Immature natural killer cell (primary cell): ENCODE measurements around the gene NOP10. TPM values are rescaled to one million over a fixed set of nuclear protein-coding genes. Genes with fewer than 3 reads are reported as not detected.
"Not testable (repeated sequence)": the region's sequence is repeated elsewhere in the genome, so short reads cannot be mapped to it uniquely, and the experiment has no call there.

ENCODE experiments used
- DNase-seq, 3 donors: peaks; one replicate each; pipeline ENCODE4 v3.0.0; 2022; ENCODE audit warnings: mixed read lengths in 1 of 3
- H3K27ac Mint-ChIP-seq, 6 donors: one replicate each; pipeline ENCODE4 v1.8.0; 2020; ENCODE audit warnings: mixed read lengths in 6 of 6, mild to moderate bottlenecking in 5 of 6, inconsistent platforms in 4 of 6, moderate library complexity in 3 of 6
- H3K27me3 Mint-ChIP-seq, 3 donors: one replicate each; pipeline ENCODE4 v1.8.0; 2020 to 2021; ENCODE audit warnings: low read depth in 3 of 3, mild to moderate bottlenecking in 3 of 3, mixed read lengths in 3 of 3, moderate library complexity in 3 of 3, inconsistent platforms in 1 of 3
- H3K36me3 Mint-ChIP-seq, 3 donors: one replicate each; pipeline ENCODE4 v1.8.0; 2020; ENCODE audit warnings: mixed read lengths in 3 of 3, inconsistent platforms in 2 of 3, mild to moderate bottlenecking in 2 of 3
- H3K4me1 Mint-ChIP-seq, 2 donors: one replicate each; pipeline ENCODE4 v1.8.0; 2020; ENCODE audit warnings: inconsistent platforms in 2 of 2, mild to moderate bottlenecking in 2 of 2, mixed read lengths in 2 of 2, moderate library complexity in 1 of 2
- H3K4me3 Mint-ChIP-seq, 5 donors: one replicate each; pipeline ENCODE4 v1.8.0; 2020; ENCODE audit warnings: mild to moderate bottlenecking in 5 of 5, mixed read lengths in 5 of 5, inconsistent platforms in 3 of 5, moderate library complexity in 3 of 5
- H3K9me3 Mint-ChIP-seq, 6 donors: one replicate each; pipeline ENCODE4 v1.8.0; 2020; ENCODE audit warnings: mild to moderate bottlenecking in 6 of 6, mixed read lengths in 6 of 6, inconsistent platforms in 4 of 6, moderate library complexity in 3 of 6
- polyA plus RNA-seq, 3 donors: library from polyadenylated mRNA; unstranded; fragments of 300-500 nt; fragmentation: Illumina TruSeq; gene quantifications; one replicate each; pipeline ENCODE4 v1.2.3, GENCODE V29; 2021

Gene NOP10
- polyA plus RNA-seq, 3 donors from 2014 or later, result 350 to 457 (median 379) TPM

GRCh38 chr15:34365836-34366235 lies 22.9 kb upstream of the NOP10 start:
- peak overlapping the region; percentile 90 to 94 (median 94) for H3K4me3 Mint-ChIP-seq
- peak overlapping the region; percentile 58 to 83 (median 67) for H3K27ac Mint-ChIP-seq
- H3K9me3 Mint-ChIP-seq, result no peaks in the 10 kb centered on the region
- H3K4me1 Mint-ChIP-seq, result peaks cover 29 to 38% of the 10 kb centered on the region in 2 donors
- H3K27me3 Mint-ChIP-seq, result peaks cover 2 to 4% (median 3%) of the 10 kb centered on the region in 3 donors
- peaks cover 3 to 11% (median 10%) of the 10 kb centered on the region in 3 donors for H3K36me3 Mint-ChIP-seq
- DNase-seq, result no peak

- DNase-seq, result no peak
- H3K4me1 Mint-ChIP-seq, result peaks cover 29 to 38% of the 10 kb centered on the region in 2 donors
- H3K27ac Mint-ChIP-seq, result peak overlapping the region; percentile 45 to 84 (median 78)
- H3K9me3 Mint-ChIP-seq, result no peaks in the 10 kb centered on the region
- H3K4me3 Mint-ChIP-seq, result peak overlapping the region; percentile 90 to 94 (median 94)
- peaks cover 2 to 4% (median 3%) of the 10 kb centered on the region in 3 donors for H3K27me3 Mint-ChIP-seq
- H3K36me3 Mint-ChIP-seq, result peaks cover 4 to 15% (median 11%) of the 10 kb centered on the region in 3 donors
These were observed 22.3 kb upstream of the NOP10 start for GRCh38 chr15:34365091-34365825.

- DNase-seq, result no peak
- H3K4me1 Mint-ChIP-seq, result peaks cover 29 to 32% of the 10 kb centered on the region in 2 donors
- no peak overlapping the region for H3K27ac Mint-ChIP-seq
- peak overlapping the region in 1 of 5 donors; percentile 30 for H3K4me3 Mint-ChIP-seq
- H3K27me3 Mint-ChIP-seq, result peaks cover 2 to 4% (median 3%) of the 10 kb centered on the region in 3 donors
- no peaks in the 10 kb centered on the region for H3K9me3 Mint-ChIP-seq
- peaks cover 4 to 20% (median 11%) of the 10 kb centered on the region in 3 donors for H3K36me3 Mint-ChIP-seq
These were observed 21.1 kb upstream of the NOP10 start for GRCh38 chr15:34364041-34364440.

GRCh38 chr15:34362047-34362773 lies 19.3 kb upstream of the NOP10 start:
- H3K4me1 Mint-ChIP-seq, result peaks cover 19 to 22% of the 10 kb centered on the region in 2 donors
- H3K9me3 Mint-ChIP-seq, result no peaks in the 10 kb centered on the region
- H3K4me3 Mint-ChIP-seq, result no peak overlapping the region
- H3K27me3 Mint-ChIP-seq, result peaks cover 2 to 4% (median 3%) of the 10 kb centered on the region in 3 donors
- peaks cover 15 to 27% (median 15%) of the 10 kb centered on the region in 3 donors for H3K36me3 Mint-ChIP-seq
- peak overlapping the region in 2 of 6 donors; percentile 16 to 41 for H3K27ac Mint-ChIP-seq
- no peak for DNase-seq

GRCh38 chr15:34361278-34361677 lies 18.3 kb upstream of the NOP10 start:
- Mint-ChIP-seq H3K36me3 (peaks cover 15 to 32% (median 16%) of the 10 kb centered on the region in 3 donors), H3K27ac (no peak overlapping the region), H3K4me1 (peaks cover 18 to 19% of the 10 kb centered on the region in 2 donors), H3K27me3 (peaks cover 0 to 2% (median 2%) of the 10 kb centered on the region in 3 donors), H3K9me3 (no peaks in the 10 kb centered on the region), H3K4me3 (no peak overlapping the region)
- DNase-seq, result no peak

- no peak overlapping the region for H3K4me3 Mint-ChIP-seq
- peaks cover 16 to 34% (median 18%) of the 10 kb centered on the region in 3 donors for H3K36me3 Mint-ChIP-seq
- H3K27ac Mint-ChIP-seq, result no peak overlapping the region
- peaks cover 8 to 9% of the 10 kb centered on the region in 2 donors for H3K4me1 Mint-ChIP-seq
- H3K9me3 Mint-ChIP-seq, result no peaks in the 10 kb centered on the region
- no peak for DNase-seq
- H3K27me3 Mint-ChIP-seq, result peaks cover 0 to 2% (median 0%) of the 10 kb centered on the region in 3 donors
These were observed 17.4 kb upstream of the NOP10 start for GRCh38 chr15:34360298-34360697.

- no peaks in the 10 kb centered on the region for H3K9me3 Mint-ChIP-seq
- H3K27ac Mint-ChIP-seq, result no peak overlapping the region
- no peaks in the 10 kb centered on the region for H3K4me1 Mint-ChIP-seq
- DNase-seq, result no peak
- H3K36me3 Mint-ChIP-seq, result peaks cover 16 to 41% (median 26%) of the 10 kb centered on the region in 3 donors
- H3K4me3 Mint-ChIP-seq, result no peak overlapping the region
- peaks cover 0 to 2% (median 0%) of the 10 kb centered on the region in 3 donors for H3K27me3 Mint-ChIP-seq
These were observed 16.5 kb upstream of the NOP10 start for GRCh38 chr15:34359416-34359815.

- Mint-ChIP-seq H3K27ac (peak overlapping the region in 1 of 6 donors; percentile 46), H3K36me3 (peaks cover 16 to 41% (median 26%) of the 10 kb centered on the region in 3 donors), H3K4me3 (no peak overlapping the region), H3K9me3 (no peaks in the 10 kb centered on the region), H3K4me1 (no peaks in the 10 kb centered on the region), H3K27me3 (peaks cover 0 to 2% (median 0%) of the 10 kb centered on the region in 3 donors)
- no peak for DNase-seq
These were observed 16.0 kb upstream of the NOP10 start for GRCh38 chr15:34358948-34359347.

GRCh38 chr15:34358367-34358766 lies 15.4 kb upstream of the NOP10 start:
- H3K27me3 Mint-ChIP-seq, result no peaks in the 10 kb centered on the region
- H3K36me3 Mint-ChIP-seq, result peaks cover 16 to 41% (median 26%) of the 10 kb centered on the region in 3 donors
- H3K27ac Mint-ChIP-seq, result no peak overlapping the region
- no peaks in the 10 kb centered on the region for H3K4me1 Mint-ChIP-seq
- no peaks in the 10 kb centered on the region for H3K9me3 Mint-ChIP-seq
- no peak overlapping the region for H3K4me3 Mint-ChIP-seq
- DNase-seq, result no peak

- DNase-seq, result no peak
- H3K9me3 Mint-ChIP-seq, result no peaks in the 10 kb centered on the region
- peak overlapping the region in 1 of 6 donors; percentile 49 for H3K27ac Mint-ChIP-seq
- no peaks in the 10 kb centered on the region for H3K4me1 Mint-ChIP-seq
- H3K27me3 Mint-ChIP-seq, result no peaks in the 10 kb centered on the region
- no peak overlapping the region for H3K4me3 Mint-ChIP-seq
- H3K36me3 Mint-ChIP-seq, result peaks cover 16 to 36% (median 22%) of the 10 kb centered on the region in 3 donors
These were observed 14.7 kb upstream of the NOP10 start for GRCh38 chr15:34357653-34358052.

GRCh38 chr15:34355241-34355640 lies 12.3 kb upstream of the NOP10 start:
- H3K4me1 Mint-ChIP-seq, result no peaks in the 10 kb centered on the region
- no peak for DNase-seq
- no peaks in the 10 kb centered on the region for H3K9me3 Mint-ChIP-seq
- H3K27me3 Mint-ChIP-seq, result no peaks in the 10 kb centered on the region
- no peak overlapping the region for H3K27ac Mint-ChIP-seq
- no peak overlapping the region for H3K4me3 Mint-ChIP-seq
- peaks cover 12 to 26% (median 15%) of the 10 kb centered on the region in 3 donors for H3K36me3 Mint-ChIP-seq

GRCh38 chr15:34354286-34354685 lies 11.3 kb upstream of the NOP10 start:
- DNase-seq, result no peak
- H3K27me3 Mint-ChIP-seq, result peaks cover 0 to 2% (median 2%) of the 10 kb centered on the region in 3 donors
- no peak overlapping the region for H3K4me3 Mint-ChIP-seq
- H3K27ac Mint-ChIP-seq, result no peak overlapping the region
- H3K36me3 Mint-ChIP-seq, result peaks cover 12 to 23% (median 15%) of the 10 kb centered on the region in 3 donors
- no peaks in the 10 kb centered on the region for H3K9me3 Mint-ChIP-seq
- no peaks in the 10 kb centered on the region for H3K4me1 Mint-ChIP-seq

- Mint-ChIP-seq H3K36me3 (peaks cover 11 to 18% (median 15%) of the 10 kb centered on the region in 3 donors), H3K9me3 (no peaks in the 10 kb centered on the region), H3K27me3 (peaks cover 0 to 2% (median 2%) of the 10 kb centered on the region in 3 donors), H3K27ac (no peak overlapping the region), H3K4me3 (no peak overlapping the region), H3K4me1 (no peaks in the 10 kb centered on the region)
- no peak for DNase-seq
These were observed 10.7 kb upstream of the NOP10 start for GRCh38 chr15:34353627-34354026.

GRCh38 chr15:34352996-34353395 lies 10.1 kb upstream of the NOP10 start:
- H3K36me3 Mint-ChIP-seq, result peaks cover 7 to 15% (median 11%) of the 10 kb centered on the region in 3 donors
- H3K9me3 Mint-ChIP-seq, DNase-seq, H3K4me1 Mint-ChIP-seq, H3K4me3 Mint-ChIP-seq, H3K27ac Mint-ChIP-seq, H3K27me3 Mint-ChIP-seq: not testable (repeated sequence)
